ENCODE results near the gene RNF5.
"Not testable (repeated sequence)": the region's sequence is repeated elsewhere in the genome, so short reads cannot be mapped to it uniquely, and the experiment has no call there.

RNF5 gene

GRCh38 chr6:32189742-32190053 lies 11.5 kb downstream of the RNF5 start:
- DNase-seq (ENCODE audit: low read depth), result no peak

DNA sequence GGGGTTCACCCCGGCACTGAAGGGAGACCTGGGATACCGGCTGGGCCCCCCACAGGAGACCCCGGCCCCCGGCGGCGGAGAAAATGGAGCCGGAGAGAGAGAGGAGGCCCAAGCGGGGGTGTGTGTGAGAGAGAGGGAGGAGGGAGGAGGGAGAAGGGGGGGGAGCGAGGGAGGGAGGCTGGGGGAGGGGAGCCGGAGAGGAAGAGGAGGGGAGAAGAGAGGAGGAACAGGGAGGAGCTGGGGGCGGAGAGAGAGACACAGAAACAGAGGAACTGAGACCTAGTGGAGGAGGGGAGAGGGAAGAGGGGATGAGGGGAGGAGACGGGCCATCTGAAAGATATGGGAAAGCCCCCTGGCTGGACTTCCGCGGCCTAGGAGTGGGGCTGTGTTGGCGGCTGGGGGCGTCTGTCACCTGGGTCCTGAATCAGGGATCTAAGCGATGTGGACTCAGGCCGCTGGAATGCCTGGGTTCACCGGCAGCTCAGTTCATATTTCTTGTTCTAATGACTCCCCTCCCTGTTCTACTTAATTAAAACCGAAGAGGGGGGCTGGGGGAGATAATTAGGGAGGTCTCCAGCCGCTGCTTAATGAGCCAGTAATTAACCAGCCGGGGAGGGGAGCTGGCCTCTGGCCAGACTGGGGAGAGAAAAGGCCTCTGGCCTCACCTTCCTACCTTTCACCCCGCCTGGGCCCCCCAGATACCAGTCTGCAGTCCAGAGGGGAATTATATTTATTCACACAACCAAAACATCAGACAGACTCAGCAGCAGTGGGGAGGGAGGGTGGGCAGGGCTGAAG lies 12.0 kb downstream of the RNF5 start, which contains the start of gene PBX2:
Gene PBX2 (minus strand): TSS at position 149 of the 798 bp plus-strand sequence. CDS start 287 bp downstream, outside the sequence.
- peak; percentile 83 for DNase-seq (ENCODE audit: low read depth)

DNA sequence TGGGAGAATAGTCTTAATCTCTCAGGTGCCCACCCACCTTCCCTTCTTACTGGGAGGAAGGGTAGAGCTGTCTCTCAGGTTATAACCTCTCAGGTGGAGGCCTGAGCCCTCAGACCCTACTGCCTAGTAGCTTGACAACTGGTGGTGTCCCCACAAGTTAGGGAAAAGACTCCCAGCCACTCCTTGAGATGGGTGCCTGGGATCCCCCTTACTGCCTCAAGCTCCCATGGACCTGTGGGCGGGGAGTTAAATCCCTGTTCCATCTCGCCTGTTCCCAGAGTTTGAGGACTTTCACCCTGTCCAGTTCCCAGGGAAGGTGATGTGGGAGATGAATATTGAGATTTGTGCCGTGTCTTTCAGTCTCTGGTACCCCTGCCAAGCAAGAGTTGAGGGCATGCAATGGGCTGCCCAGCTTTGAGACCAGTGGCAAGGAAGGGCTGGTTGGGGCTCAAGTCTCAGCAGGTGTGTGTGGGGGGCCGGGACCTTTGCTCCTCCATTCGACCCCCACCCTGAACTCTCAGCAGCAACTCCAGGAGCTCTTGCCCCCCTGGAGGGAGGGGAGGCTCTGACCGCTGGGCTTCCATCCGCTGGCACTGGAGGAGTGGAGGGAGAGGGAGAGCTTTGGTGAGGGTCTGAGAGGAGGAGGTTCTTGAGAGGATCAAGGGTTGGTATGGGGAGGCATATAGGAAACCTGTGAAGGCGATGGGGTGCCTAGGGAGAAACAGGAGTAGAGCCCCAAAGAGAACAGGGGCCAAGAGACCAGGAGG lies 12.9 kb downstream of the RNF5 start:
- DNase-seq (ENCODE audit: low read depth), result no peak

DNA sequence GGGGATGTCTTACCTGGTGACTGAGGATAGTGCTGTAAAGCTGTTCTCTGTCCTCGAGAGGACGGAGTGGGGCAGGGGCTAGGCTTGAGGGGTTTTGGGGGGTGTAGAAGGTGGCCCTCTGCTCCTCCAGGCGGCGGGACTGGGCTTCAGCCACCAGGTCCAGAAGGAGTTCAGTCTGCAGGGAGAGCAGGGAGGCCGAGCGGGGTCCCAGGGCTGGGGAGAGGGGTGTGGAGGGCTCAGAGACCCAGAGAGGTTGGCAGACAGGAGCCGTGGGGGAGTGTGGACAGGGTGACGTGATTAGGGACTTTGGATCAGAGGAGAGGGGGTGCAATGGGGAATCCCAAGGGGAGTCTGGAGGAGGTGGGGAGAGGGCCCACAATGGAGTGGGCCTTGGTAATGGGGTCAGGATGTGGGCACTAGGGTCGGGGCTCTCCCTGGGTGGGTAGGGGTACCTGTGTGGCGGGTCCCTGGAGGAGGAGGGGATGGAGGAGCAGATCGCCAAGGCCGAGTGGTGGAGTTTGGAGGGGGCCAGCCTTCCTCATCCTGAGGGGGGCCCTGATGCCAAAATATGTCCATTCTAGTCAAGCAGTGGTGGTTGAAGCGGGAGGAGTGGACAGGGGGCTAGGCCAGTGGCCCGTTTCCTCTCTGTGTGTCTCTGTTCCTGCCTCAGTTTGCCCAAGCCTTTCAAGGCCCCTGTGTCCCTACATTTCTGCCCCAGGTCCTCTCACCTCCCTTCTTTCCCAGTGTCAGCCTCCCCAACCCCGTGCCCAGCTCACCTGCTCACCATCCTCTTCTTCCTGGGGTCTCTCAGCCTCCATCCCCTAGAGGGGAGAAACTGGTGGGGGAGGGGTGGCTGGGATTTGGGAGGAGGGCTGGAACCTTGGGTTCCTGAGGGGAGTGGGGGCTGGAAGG lies 13.7 kb downstream of the RNF5 start:
- DNase-seq (ENCODE audit: low read depth), result no peak

GRCh38 chr6:32192608-32193039 lies 14.4 kb downstream of the RNF5 start, which contains the start of gene GPSM3:
GPSM3 (minus strand) TSS chr6:32192643; CDS start chr6:32192513, 130 bp downstream.
- DNase-seq (ENCODE audit: low read depth), result peak; percentile 38

- DNase-seq (ENCODE audit: low read depth), result not testable (repeated sequence)
Measured at GRCh38 chr6:32193096-32193495, 14.9 kb downstream of the RNF5 start.

- no peak for DNase-seq (ENCODE audit: low read depth)
Measured at GRCh38 chr6:32194388-32194787, 16.2 kb downstream of the RNF5 start.

- no peak for DNase-seq (ENCODE audit: low read depth)
Measured at GRCh38 chr6:32194825-32195651, 16.8 kb downstream of the RNF5 start.

GRCh38 chr6:32195652-32195901 lies 17.4 kb downstream of the RNF5 start:
- DNase-seq (ENCODE audit: low read depth), result peak; percentile 99

- DNase-seq (ENCODE audit: low read depth), result peak; percentile 32
Measured at GRCh38 chr6:32195902-32196681, 17.9 kb downstream of the RNF5 start.

DNA sequence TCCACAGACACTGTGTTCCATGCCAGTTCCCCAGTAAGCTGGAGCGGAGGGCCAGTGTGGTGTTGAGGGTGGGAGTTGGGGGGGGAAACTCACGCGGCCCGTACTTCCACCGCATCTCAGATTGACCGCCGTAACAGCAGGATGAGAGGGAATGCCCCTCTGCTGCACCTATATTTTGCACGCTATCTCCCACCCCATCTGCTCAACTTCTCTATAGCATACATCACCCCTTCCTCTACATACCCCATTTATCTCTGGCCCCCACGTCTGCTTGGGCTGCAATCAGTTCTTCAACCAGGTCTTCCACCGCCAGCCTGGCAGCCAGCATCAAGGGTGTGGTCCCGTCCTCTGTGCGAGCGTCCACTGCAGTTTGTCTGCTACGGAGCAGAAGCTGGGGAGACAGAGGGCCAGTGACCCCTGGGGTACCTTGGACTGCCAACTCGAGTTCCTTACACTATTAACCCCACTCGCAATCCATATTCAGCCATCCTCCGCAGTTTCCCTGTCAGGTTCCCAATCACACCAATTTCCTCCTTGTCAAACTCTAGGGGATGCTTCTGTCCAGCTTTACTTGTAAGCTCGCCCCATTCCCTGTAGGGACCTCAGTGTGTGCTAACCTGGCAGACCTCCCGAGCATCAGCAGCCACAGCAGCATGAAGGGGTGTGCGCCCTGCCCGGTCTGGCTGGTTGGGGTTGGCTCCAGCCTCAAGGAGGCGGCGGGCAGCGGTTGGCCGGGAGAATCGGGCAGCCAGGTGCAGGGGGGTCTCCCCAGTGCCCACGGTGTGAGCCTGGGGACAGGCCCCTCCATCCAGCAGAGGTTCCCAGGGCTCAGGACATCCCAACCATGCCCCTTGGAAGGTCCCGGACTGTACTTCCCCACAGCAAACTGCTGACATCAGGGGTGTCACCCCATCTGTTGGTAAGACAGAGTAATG lies 18.7 kb downstream of the RNF5 start:
- DNase-seq (ENCODE audit: low read depth), result no peak

GRCh38 chr6:32198345-32198696 lies 20.1 kb downstream of the RNF5 start:
- no peak for DNase-seq (ENCODE audit: low read depth)

DNA sequence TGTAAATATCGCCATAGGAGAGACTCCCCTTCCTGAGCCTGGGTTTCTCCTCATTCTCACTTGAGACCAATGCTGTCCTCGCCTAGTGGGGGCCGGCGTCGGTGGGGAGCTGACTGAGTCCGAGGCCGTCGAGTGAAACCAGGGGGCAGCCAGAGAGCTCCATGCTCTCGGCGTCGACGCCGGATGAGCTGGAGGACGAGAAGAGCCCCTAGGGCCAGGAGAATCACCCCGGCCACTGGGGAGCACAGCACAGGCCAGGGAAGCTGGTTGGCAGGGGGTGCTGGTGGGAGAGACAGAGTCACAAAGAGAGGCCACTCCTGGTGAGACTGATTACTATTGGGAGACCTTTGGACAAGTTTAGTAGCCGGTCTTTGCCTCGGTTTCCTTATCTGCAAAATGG lies 20.7 kb downstream of the RNF5 start:
- DNase-seq (ENCODE audit: low read depth), result no peak

- DNase-seq (ENCODE audit: low read depth), result no peak
Measured at GRCh38 chr6:32200711-32201475, 22.7 kb downstream of the RNF5 start.

DNA sequence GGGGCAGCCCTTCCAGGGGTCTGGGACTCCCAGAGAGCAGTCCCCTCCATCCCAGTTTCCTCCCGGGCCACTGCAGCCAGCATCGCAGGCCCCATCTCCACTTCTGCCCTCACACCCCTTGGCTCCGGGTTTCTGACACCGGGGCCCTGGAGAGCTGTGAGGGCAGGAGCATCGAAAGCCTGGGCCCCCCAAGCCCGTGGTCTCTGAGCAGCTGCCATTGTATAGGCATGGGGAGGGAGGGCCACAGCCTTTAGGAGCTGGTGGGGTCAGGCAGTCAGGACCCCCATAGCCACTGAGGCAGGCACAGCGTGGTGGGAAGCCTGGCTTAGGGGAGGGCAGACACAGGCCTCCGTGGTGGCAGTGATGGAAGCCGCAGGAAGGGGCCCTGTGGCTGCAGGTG lies 24.0 kb downstream of the RNF5 start:
- DNase-seq (ENCODE audit: low read depth), result no peak

DNA sequence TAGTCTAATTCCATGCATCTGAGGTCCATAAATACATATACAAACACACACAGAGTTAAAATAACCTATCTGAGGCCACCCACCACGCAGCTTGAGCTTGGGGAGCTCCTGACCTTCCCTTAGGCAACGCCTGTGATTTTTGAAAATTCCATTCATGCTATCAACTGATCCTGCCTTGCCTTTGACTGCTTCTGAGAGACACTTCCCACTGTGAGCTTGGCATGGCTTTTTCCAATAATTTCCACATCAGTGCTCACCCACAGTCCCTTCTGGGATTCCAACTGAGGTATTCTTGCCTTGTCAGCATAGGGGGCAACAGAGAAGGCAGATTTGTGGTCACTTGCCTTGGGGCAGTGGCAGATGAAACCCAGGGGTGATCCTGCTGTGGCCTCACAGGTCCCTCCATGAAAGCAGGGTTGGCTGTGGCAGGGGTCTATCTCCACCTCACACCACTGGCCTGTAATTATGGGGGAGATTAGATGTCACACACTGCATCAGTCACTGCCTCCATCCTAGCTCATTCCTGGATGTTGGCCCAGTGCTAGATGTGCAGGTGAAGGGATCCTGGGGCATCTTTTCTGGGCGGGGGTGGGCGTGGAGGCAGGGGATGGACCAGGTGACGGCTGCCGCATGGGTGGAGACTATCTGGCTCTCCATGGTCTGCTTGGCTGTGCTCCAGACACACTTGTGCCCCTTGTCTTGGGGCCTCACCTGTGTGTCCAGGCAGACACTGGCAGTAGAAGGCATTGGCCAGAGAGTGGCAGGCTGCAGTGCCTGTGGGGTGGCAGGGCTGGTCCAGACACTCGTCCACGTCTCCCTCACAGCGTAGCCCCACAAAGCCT lies 25.4 kb downstream of the RNF5 start:
- DNase-seq (ENCODE audit: low read depth), result no peak

DNA sequence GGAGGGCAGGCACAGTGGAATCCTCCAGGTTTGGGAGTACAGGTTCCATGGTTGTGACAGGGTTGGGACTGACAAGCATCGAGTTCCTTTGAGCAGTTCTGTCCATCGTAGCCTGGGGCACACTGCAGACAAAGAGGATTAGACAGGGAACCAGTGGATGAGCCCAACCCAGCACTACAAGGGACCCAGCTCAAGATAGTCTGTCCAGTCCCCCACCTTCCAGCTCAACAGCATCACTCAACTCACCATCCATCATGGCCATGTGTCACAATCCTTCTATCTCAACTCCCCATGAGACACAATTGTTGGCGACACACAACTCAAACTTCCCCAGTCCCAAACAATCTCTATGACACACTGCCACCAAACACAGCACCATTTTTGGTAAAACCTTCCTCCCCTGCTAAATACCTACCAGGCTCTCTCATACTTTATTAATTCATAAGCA lies 26.1 kb downstream of the RNF5 start:
- DNase-seq (ENCODE audit: low read depth), result no peak

GRCh38 chr6:32208996-32209395 lies 30.8 kb downstream of the RNF5 start:
- no peak for DNase-seq (ENCODE audit: low read depth)

Measured in activated T-cell treated with anti-CD3 and anti-CD28 coated beads for 1 hour (primary cell).